Neural crest cell (in vitro differentiated cells): ENCODE measurements around the gene TIMM8A. TPM values are rescaled to one million over a fixed set of nuclear protein-coding genes. Genes with fewer than 3 reads are reported as not detected.

Source experiments
- DNase-seq: peaks from one replicate; pipeline ENCODE4 v3.0.0; 2021; ENCODE audit warnings: low read depth, mixed read lengths, low spot score
- H3K27ac Mint-ChIP-seq: one replicate; pipeline ENCODE4 v1.8.0; 2021; ENCODE audit warnings: mild to moderate bottlenecking, mixed read lengths; ENCODE audit not compliant: unreplicated experiment
- H3K27me3 Mint-ChIP-seq: 2 replicates; pipeline ENCODE4 v1.8.0; 2021; ENCODE audit warnings: low read depth, mild to moderate bottlenecking, mixed read lengths
- H3K36me3 Mint-ChIP-seq: 2 replicates; pipeline ENCODE4 v1.8.0; 2021; ENCODE audit warnings: low read depth, mild to moderate bottlenecking, mixed read lengths
- H3K4me1 Mint-ChIP-seq: 2 replicates; pipeline ENCODE4 v1.8.0; 2021; ENCODE audit warnings: mixed read lengths
- H3K4me3 Mint-ChIP-seq: one replicate; pipeline ENCODE4 v1.8.0; 2021; ENCODE audit warnings: mild to moderate bottlenecking, mixed read lengths
- H3K9me3 Mint-ChIP-seq: 2 replicates; pipeline ENCODE4 v1.8.0; 2021; ENCODE audit warnings: mixed read lengths
- CTCF ChIP-seq: fragments of 200-600 bp; sonication (generic); conservative IDR thresholded peaks from 2 replicates; pipeline ENCODE4 v1.5.0; 2021; ENCODE audit warnings: antibody characterized with exemption, mild to moderate bottlenecking
- total RNA-seq: library from RNA; stranded (reverse); gene quantifications from 2 replicates; pipeline ENCODE4 v1.2.1, GENCODE V29; 2021

The TIMM8A gene
- total RNA-seq, 1 donor from 2014 or later: 31.7 TPM

- no peak for TF ChIP-seq CTCF
- H3K4me1 Mint-ChIP-seq: no peaks in the 10 kb centered on the region
- H3K4me3 Mint-ChIP-seq: no peak overlapping the region
- DNase-seq: no peak
- H3K27me3 Mint-ChIP-seq: peaks cover 2% of the 10 kb centered on the region
- no peaks in the 10 kb centered on the region for H3K36me3 Mint-ChIP-seq
- H3K9me3 Mint-ChIP-seq: no peaks in the 10 kb centered on the region
- no peak overlapping the region for H3K27ac Mint-ChIP-seq
Observed at GRCh38 chrX:101368800-101369199, 20.3 kb upstream of the TIMM8A start.

GRCh38 chrX:101365301-101365795 is 16.8 kb upstream of the TIMM8A start:
- Mint-ChIP-seq H3K36me3 (no peaks in the 10 kb centered on the region), H3K9me3 (no peaks in the 10 kb centered on the region), H3K4me3 (no peak overlapping the region), H3K27me3 (peaks cover 2% of the 10 kb centered on the region), H3K27ac (no peak overlapping the region), H3K4me1 (no peaks in the 10 kb centered on the region)
- no peak for DNase-seq
- no peak for TF ChIP-seq CTCF

GRCh38 chrX:101362757-101363156 is 14.2 kb upstream of the TIMM8A start:
- no peak for DNase-seq
- Mint-ChIP-seq H3K36me3 (no peaks in the 10 kb centered on the region), H3K9me3 (no peaks in the 10 kb centered on the region), H3K27me3 (no peaks in the 10 kb centered on the region), H3K4me3 (no peak overlapping the region), H3K4me1 (no peaks in the 10 kb centered on the region), H3K27ac (peak overlapping the region; percentile 72)
- TF ChIP-seq CTCF: no peak

- no peaks in the 10 kb centered on the region for H3K4me1 Mint-ChIP-seq
- no peak for DNase-seq
- no peak for TF ChIP-seq CTCF
- H3K27ac Mint-ChIP-seq: no peak overlapping the region
- H3K36me3 Mint-ChIP-seq: no peaks in the 10 kb centered on the region
- no peak overlapping the region for H3K4me3 Mint-ChIP-seq
- no peaks in the 10 kb centered on the region for H3K27me3 Mint-ChIP-seq
- no peaks in the 10 kb centered on the region for H3K9me3 Mint-ChIP-seq
Observed at GRCh38 chrX:101362116-101362515, 13.6 kb upstream of the TIMM8A start.

- Mint-ChIP-seq H3K27me3 (no peaks in the 10 kb centered on the region), H3K4me1 (no peaks in the 10 kb centered on the region), H3K27ac (no peak overlapping the region), H3K4me3 (no peak overlapping the region), H3K36me3 (no peaks in the 10 kb centered on the region), H3K9me3 (peaks cover 2% of the 10 kb centered on the region)
- no peak for DNase-seq
- no peak for TF ChIP-seq CTCF
Observed at GRCh38 chrX:101360390-101360789, 11.8 kb upstream of the TIMM8A start.

GRCh38 chrX:101359966-101360365 is 11.4 kb upstream of the TIMM8A start:
- Mint-ChIP-seq H3K4me1 (no peaks in the 10 kb centered on the region), H3K4me3 (no peak overlapping the region), H3K27ac (no peak overlapping the region), H3K9me3 (peaks cover 2% of the 10 kb centered on the region), H3K27me3 (no peaks in the 10 kb centered on the region), H3K36me3 (peaks cover 2% of the 10 kb centered on the region)
- TF ChIP-seq CTCF: no peak
- no peak for DNase-seq
